ENCODE data around the gene DOCK8. TPM values are rescaled to one million over a fixed set of nuclear protein-coding genes. Genes with fewer than 3 reads are reported as not detected.

The DOCK8 gene
- total RNA-seq, 4 donors from 2014 or later = 11.6 to 46.1 (median 31.8) TPM

DNA sequence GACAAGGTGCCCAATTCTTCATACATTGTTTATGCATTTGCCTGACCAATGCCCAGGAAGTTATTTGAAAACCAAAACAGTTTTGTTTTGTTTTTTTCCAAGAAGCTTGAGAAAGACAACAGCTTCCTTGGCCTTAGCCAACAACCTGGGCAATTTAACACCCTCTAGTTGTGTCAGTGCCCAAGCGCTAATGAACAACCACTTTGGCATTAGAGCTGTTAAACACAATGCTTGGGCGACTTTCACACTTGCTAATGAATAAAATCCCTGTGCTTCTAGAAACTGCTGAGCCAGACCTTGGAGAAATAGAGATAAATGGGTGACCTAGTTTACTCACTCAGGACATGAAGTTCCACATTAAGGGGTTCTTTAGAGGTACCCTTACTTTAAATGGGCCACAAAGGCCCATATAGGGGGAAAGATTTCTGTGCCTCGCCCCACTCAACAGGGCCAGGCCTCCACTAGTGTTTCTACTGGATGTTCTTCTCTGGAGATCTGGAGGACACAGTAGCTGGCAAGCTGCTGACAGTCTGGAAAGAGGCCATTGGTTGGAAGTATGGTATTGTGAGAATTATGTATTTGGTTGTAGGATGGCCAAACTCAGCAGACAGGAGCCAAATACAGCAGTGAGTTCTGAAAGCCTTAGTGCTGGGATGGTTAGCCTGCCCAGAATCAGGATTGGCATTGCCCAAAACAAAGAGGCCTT is 179.8 kb downstream of the DOCK8 start:
- no peak overlapping the region for H3K4me3 ChIP-seq
- H3K27ac ChIP-seq = no peak overlapping the region
- H3K4me1 ChIP-seq = peaks cover 0 to 4% (median 0%) of the 10 kb centered on the region in 3 donors
- H3K36me3 ChIP-seq = peaks cover 0 to 84% of the 10 kb centered on the region in 2 donors
- no peaks in the 10 kb centered on the region for H3K9me3 ChIP-seq
- 83 to 90% methylated on average over 2 to 3 of the region's 3 CpGs for WGBS, 2 donors (ENCODE audit: low coverage in 1 of 2)
- H3K27me3 ChIP-seq = no peaks in the 10 kb centered on the region
- ATAC-seq = no peak
- TF ChIP-seq, protein P1, sequence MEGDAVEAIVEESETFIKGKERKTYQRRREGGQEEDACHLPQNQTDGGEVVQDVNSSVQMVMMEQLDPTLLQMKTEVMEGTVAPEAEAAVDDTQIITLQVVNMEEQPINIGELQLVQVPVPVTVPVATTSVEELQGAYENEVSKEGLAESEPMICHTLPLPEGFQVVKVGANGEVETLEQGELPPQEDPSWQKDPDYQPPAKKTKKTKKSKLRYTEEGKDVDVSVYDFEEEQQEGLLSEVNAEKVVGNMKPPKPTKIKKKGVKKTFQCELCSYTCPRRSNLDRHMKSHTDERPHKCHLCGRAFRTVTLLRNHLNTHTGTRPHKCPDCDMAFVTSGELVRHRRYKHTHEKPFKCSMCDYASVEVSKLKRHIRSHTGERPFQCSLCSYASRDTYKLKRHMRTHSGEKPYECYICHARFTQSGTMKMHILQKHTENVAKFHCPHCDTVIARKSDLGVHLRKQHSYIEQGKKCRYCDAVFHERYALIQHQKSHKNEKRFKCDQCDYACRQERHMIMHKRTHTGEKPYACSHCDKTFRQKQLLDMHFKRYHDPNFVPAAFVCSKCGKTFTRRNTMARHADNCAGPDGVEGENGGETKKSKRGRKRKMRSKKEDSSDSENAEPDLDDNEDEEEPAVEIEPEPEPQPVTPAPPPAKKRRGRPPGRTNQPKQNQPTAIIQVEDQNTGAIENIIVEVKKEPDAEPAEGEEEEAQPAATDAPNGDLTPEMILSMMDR (IDR thresholded peaks at IDR 0.05) = no peak
- TF ChIP-seq POLR2AphosphoS5 (IDR thresholded peaks at IDR 0.05) = no peak
- no peak for TF ChIP-seq EP300 (IDR thresholded peaks at IDR 0.05)
- no peak for TF ChIP-seq POLR2A (IDR thresholded peaks at IDR 0.05)

DNA sequence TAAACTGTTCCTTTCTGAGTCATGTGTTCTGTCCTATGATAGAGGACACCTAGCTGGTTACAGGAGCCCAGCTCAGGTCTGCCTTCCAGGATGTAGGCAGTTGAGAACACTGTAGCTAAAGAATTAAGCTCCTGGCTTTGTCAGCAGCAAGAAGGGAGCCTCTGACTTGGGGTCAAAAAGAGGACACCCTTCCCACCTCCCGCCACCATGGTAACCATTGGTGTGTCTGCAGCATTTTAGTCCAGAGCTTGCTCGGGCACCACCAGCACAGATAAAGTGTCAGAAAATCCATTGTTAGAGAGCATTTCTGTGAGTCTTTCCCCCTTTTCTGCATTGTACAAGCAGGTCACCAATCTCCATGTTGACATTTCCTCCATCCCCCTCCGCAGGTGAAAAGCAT is 181.7 kb downstream of the DOCK8 start:
- WGBS, 2 donors (ENCODE audit: low coverage in 1 of 2) = 89 to 100% methylated on average over 1 to 2 of the region's 3 CpGs
- Histone ChIP-seq H3K27ac (no peak overlapping the region), H3K27me3 (no peaks in the 10 kb centered on the region), H3K9me3 (no peaks in the 10 kb centered on the region), H3K4me3 (no peak overlapping the region), H3K4me1 (peaks cover 0 to 4% (median 0%) of the 10 kb centered on the region in 3 donors), H3K36me3 (peaks cover 0 to 75% of the 10 kb centered on the region in 2 donors)
- no peak for TF ChIP-seq POLR2AphosphoS5 (IDR thresholded peaks at IDR 0.05)
- TF ChIP-seq EP300 (IDR thresholded peaks at IDR 0.05) = no peak
- TF ChIP-seq, protein P1 (IDR thresholded peaks at IDR 0.05) = no peak
- no peak for TF ChIP-seq POLR2A (IDR thresholded peaks at IDR 0.05)
- ATAC-seq = no peak

DNA sequence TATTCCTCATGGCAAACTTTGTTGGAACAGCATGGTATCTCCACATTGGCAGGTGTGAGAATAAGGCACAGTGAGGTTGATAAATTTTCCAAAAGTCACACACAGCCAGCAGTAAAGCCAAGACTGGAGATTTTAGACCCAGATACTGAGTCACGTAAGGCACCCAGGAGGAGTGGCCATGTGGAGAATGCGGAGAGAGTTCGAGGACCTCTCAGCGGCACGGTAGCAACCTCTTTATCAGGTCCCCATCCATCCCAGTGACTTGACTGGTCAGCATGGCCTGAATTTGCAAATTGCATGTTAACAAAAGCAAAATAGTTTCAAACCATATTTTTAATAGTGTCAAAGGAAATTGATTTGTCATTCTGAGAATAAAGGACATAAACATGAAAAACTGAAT is 183.4 kb downstream of the DOCK8 start:
- no peaks in the 10 kb centered on the region for H3K9me3 ChIP-seq
- WGBS, 2 donors (ENCODE audit: low coverage in 1 of 2) = 84 to 85% methylated on average over 4 to 5 of the region's 5 CpGs
- peaks cover 0 to 4% (median 0%) of the 10 kb centered on the region in 3 donors for H3K4me1 ChIP-seq
- H3K27me3 ChIP-seq = no peaks in the 10 kb centered on the region
- H3K27ac ChIP-seq = no peak overlapping the region
- ATAC-seq = no peak
- H3K4me3 ChIP-seq = no peak overlapping the region
- no peak for TF ChIP-seq POLR2A (IDR thresholded peaks at IDR 0.05)
- TF ChIP-seq, protein P1 (IDR thresholded peaks at IDR 0.05) = no peak
- no peak for TF ChIP-seq POLR2AphosphoS5 (IDR thresholded peaks at IDR 0.05)
- TF ChIP-seq EP300 (IDR thresholded peaks at IDR 0.05) = no peak
- H3K36me3 ChIP-seq = peaks cover 0 to 80% of the 10 kb centered on the region in 2 donors

DNA sequence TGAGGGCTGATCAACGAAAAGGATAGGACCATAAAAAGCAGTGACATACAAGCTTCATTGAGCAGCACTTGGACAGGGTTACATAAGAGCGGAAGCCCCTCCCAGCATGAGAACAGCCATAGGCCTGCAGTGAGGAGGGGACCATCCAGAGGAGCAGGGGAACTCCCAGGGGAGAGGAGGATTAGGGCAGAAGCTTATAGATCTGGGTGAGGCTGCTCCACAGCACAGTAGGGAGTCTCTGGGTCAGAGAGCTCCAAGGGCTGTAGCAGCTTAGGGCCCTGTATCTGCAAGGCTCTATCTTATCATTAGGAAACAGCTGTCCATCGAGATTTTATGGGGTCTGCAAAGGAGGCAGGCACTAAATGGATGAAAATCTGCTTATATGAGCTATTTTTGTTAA is 186.6 kb downstream of the DOCK8 start:
- ATAC-seq = no peak
- H3K4me3 ChIP-seq = no peak overlapping the region
- H3K36me3 ChIP-seq = peaks cover 0 to 81% of the 10 kb centered on the region in 2 donors
- H3K9me3 ChIP-seq = no peaks in the 10 kb centered on the region
- no peak for TF ChIP-seq EP300 (IDR thresholded peaks at IDR 0.05)
- TF ChIP-seq POLR2AphosphoS5 (IDR thresholded peaks at IDR 0.05) = no peak
- no peak for TF ChIP-seq POLR2A (IDR thresholded peaks at IDR 0.05)
- no peaks in the 10 kb centered on the region for H3K27me3 ChIP-seq
- H3K4me1 ChIP-seq = no peaks in the 10 kb centered on the region
- 56 to 100% methylated on average over 2 of the region's 3 CpGs for WGBS, 2 donors (ENCODE audit: low coverage in 1 of 2)
- H3K27ac ChIP-seq = no peak overlapping the region

DNA sequence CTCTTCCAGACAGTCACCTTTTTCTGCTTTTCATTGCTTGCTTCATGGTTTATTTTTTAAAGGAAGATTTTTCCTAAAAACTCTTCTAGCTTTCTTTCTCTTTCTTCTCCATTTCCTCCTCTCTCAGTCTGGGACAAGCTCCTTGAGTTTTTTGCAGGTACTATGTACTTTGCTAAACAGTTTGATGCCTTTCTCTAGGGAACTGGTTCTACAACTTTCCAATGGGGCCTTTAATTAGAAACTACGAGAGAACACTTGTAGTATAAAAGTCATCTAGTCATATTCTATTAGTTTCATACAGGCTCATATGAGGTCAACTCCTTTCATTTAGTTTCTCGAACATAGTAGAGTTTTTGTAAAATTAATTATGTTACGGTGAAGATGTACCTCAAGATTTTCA is 189.6 kb downstream of the DOCK8 start:
- Histone ChIP-seq H3K27ac (no peak overlapping the region), H3K9me3 (no peaks in the 10 kb centered on the region), H3K4me3 (no peak overlapping the region), H3K27me3 (no peaks in the 10 kb centered on the region), H3K36me3 (peaks cover 0 to 86% of the 10 kb centered on the region in 2 donors), H3K4me1 (no peaks in the 10 kb centered on the region)
- 82 to 100% methylated on average over 1 to 3 of the region's 3 CpGs for WGBS, 2 donors (ENCODE audit: low coverage in 1 of 2)
- no peak for TF ChIP-seq EP300 (IDR thresholded peaks at IDR 0.05)
- no peak for ATAC-seq

DNA sequence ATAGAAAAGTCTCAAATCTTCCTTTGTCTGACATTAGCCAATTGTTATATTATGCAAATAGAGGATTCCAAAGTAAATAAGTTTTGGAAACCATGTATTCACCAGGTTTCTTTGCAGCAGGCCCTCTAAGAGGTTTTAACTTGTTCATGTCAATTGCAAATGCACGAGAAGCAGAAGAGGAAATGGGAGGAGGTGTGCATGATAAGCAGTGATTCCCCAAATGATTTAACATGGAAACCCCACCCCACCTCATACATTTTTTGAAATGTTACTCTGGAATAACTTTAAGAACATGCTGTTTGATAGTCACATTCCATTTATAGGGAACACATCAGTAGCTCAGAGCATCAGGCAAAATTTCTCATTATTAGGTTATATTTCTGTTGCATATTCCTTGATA is 190.7 kb downstream of the DOCK8 start:
- TF ChIP-seq EP300 (IDR thresholded peaks at IDR 0.05) (no peak), POLR2A (IDR thresholded peaks at IDR 0.05) (no peak), POLR2AphosphoS5 (IDR thresholded peaks at IDR 0.05) (no peak)
- TF ChIP-seq, protein P1 (IDR thresholded peaks at IDR 0.05) = no peak
- Histone ChIP-seq H3K9me3 (no peaks in the 10 kb centered on the region), H3K27me3 (no peaks in the 10 kb centered on the region), H3K27ac (no peak overlapping the region), H3K4me3 (no peak overlapping the region), H3K4me1 (no peaks in the 10 kb centered on the region), H3K36me3 (peaks cover 0 to 86% of the 10 kb centered on the region in 2 donors)
- ATAC-seq = no peak
- 67 to 80% methylated on average over 1 of the region's 1 CpG for WGBS, 2 donors (ENCODE audit: low coverage in 1 of 2)
